Spleen (tissue), 11 donors: Measurements from ENCODE around the gene DUSP16. TPM values are rescaled to one million over a fixed set of nuclear protein-coding genes. Genes with fewer than 3 reads are reported as not detected.

ENCODE experiments used
- DNase-seq: peaks from one replicate; pipeline ENCODE4 v3.0.0-alpha.2; 2020
- H3K27ac ChIP-seq, 8 donors: fragments of 200-600 bp; sonication (generic) in 7 of 8; 1 replicate in 4 of 8; 2 replicates in 4 of 8; pipeline versions ENCODE4 v1.5.0 to v1.8.0; 2016 to 2021; ENCODE audit warnings: inconsistent platforms in 4 of 8, mild to moderate bottlenecking in 4 of 8, moderate library complexity in 1 of 8
- H3K27me3 ChIP-seq, 7 donors: fragments of 200-600 bp; sonication (generic) in 6 of 7; replicated peaks in 1 of 7; 1 replicate in 4 of 7; 2 replicates in 3 of 7; pipeline versions ENCODE4 v1.5.0 to v1.8.0; 2016 to 2021; ENCODE audit warnings: inconsistent platforms in 3 of 7, mild to moderate bottlenecking in 1 of 7
- H3K36me3 ChIP-seq, 6 donors: fragments of 200-600 bp; sonication (generic) in 5 of 6; 1 replicate in 4 of 6; 2 replicates in 2 of 6; pipeline versions ENCODE4 v1.5.0 to v1.8.0; 2016 to 2021; ENCODE audit warnings: inconsistent platforms in 2 of 6
- H3K4me1 ChIP-seq, 6 donors: fragments of 200-600 bp; sonication (generic) in 5 of 6; 1 replicate in 3 of 6; 2 replicates in 3 of 6; pipeline versions ENCODE4 v1.5.0 to v1.8.0; 2016 to 2021; ENCODE audit warnings: inconsistent platforms in 3 of 6
- H3K4me3 ChIP-seq, 8 donors: fragments of 200-600 bp; sonication (generic) in 7 of 8; 1 replicate in 4 of 8; 2 replicates in 4 of 8; pipeline versions ENCODE4 v1.5.0 to v1.8.0; 2016 to 2021; ENCODE audit warnings: inconsistent platforms in 4 of 8, mild to moderate bottlenecking in 4 of 8, moderate library complexity in 2 of 8
- H3K9me3 ChIP-seq, 8 donors: fragments of 200-600 bp; sonication (generic) in 7 of 8; 1 replicate in 4 of 8; 2 replicates in 4 of 8; pipeline versions ENCODE4 v1.5.0 to v1.8.0; 2016 to 2021; ENCODE audit warnings: inconsistent platforms in 4 of 8
- POLR2A ChIP-seq, 3 donors: fragments of 450-650 bp; IDR thresholded peaks; one replicate each; pipeline ENCODE4 v1.5.1; 2017; ENCODE audit warnings: antibody characterized with exemption in 3 of 3, mild to moderate bottlenecking in 1 of 3
- POLR2AphosphoS5 ChIP-seq, 3 donors: sonication (generic); formaldehyde crosslinking; IDR thresholded peaks; one replicate each; pipeline ENCODE4 v1.5.1; 2017; ENCODE audit warnings: antibody characterized with exemption in 3 of 3
- WGBS, 5 donors: extraction: QIAGEN DNeasy Blood & Tissue Kit in 3 of 5; methylation state at CpG; one replicate each; pipeline versions ENCODE4 v1.1.5 to v1.1.7; 2013 to 2018; 5-methylcytosine and 5-hydroxymethylcytosine counted together
- intact Hi-C: fragments of 100-400 bp; cut with DNase I; formaldehyde crosslinking; loops from one replicate; pipeline ENCODE4 v1.15.0; 2023; ENCODE audit warnings: low total_unique reads
- polyA plus RNA-seq, 3 donors: library from polyadenylated mRNA; stranded (reverse); fragments of 200-250 nt; gene quantifications; one replicate each; pipeline ENCODE4 v1.2.1, GENCODE V29; 2013
- total RNA-seq, 7 donors: library from RNA; depleted of rRNA in 3 of 7; stranded (reverse); fragments of >200 nt in 3 of 7; fragmentation: NEBNext Ultra II Directional in 4 of 7; extraction: Animal tissue kit (Norgen Biotek cat#: 25700) in 4 of 7; gene quantifications; one replicate each; pipeline versions ENCODE4 v1.1.0 to v1.2.1, GENCODE V29; 2016 to 2021
- TF ChIP-seq, protein P1 (sequence below), 11 experiments: fragments of 200-600 bp in 7 of 11; fragments of 450-650 bp in 4 of 11; sonication (generic) in 4 of 11; IDR thresholded peaks in 8 of 11; conservative IDR thresholded peaks in 3 of 11; 1 replicate in 7 of 11; 2 replicates in 4 of 11; pipeline versions ENCODE4 v1.4.0 to v1.8.0; 2016 to 2021; ENCODE audit warnings: antibody characterized with exemption in 11 of 11, inconsistent platforms in 4 of 11, mild to moderate bottlenecking in 1 of 11
- donor health status: healthy with polysubstance abuse.
- donor health status: DM: no; HTN: no; CAD: no; lungs with moderate emphysema.
- donor health status: DM: no; HTN: no; CAD: no.
- donor health status: Bipolar disorder and iron deficiency.
- donor health status: healthy.
- donor health status: DM: no; HTN: no; CAD: no.
- donor health status: DM: yes; HTN: yes; CAD: no.

The DUSP16 gene
- total and polyA plus RNA-seq, 10 donors, result 2.2 to 43.7 (median 20.8) TPM

DNA sequence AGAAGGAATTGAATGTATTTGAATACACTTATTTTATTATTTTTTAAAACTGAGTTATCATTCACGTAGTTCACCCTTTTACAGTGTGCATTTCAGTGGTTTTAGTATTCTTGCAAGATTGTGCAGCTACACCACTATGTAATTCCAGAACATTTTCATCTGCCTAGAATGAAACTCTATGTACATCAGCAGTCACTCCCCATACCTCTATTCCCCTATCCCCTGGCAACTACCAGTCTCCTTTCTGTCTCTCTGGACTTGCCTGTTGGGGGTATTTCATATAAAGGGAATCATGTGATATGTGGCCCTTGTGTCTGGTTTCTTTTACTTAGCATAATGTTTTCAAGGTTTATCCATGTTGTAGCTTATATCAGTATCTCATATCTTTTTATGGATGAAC is 109.0 kb downstream of the DUSP16 start:
- no peaks in the 10 kb centered on the region for H3K9me3 ChIP-seq
- no peak for DNase-seq
- 91 to 100% (median 95%) methylated on average over 1 of the region's 1 CpG for WGBS, 5 donors
- intact Hi-C loops, result no loop called here
- H3K4me3 ChIP-seq, result no peak overlapping the region
- no peaks in the 10 kb centered on the region for H3K36me3 ChIP-seq
- peaks cover 0 to 17% (median 1%) of the 10 kb centered on the region in 6 donors for H3K4me1 ChIP-seq
- TF ChIP-seq, protein P1, sequence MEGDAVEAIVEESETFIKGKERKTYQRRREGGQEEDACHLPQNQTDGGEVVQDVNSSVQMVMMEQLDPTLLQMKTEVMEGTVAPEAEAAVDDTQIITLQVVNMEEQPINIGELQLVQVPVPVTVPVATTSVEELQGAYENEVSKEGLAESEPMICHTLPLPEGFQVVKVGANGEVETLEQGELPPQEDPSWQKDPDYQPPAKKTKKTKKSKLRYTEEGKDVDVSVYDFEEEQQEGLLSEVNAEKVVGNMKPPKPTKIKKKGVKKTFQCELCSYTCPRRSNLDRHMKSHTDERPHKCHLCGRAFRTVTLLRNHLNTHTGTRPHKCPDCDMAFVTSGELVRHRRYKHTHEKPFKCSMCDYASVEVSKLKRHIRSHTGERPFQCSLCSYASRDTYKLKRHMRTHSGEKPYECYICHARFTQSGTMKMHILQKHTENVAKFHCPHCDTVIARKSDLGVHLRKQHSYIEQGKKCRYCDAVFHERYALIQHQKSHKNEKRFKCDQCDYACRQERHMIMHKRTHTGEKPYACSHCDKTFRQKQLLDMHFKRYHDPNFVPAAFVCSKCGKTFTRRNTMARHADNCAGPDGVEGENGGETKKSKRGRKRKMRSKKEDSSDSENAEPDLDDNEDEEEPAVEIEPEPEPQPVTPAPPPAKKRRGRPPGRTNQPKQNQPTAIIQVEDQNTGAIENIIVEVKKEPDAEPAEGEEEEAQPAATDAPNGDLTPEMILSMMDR (IDR thresholded peaks at IDR 0.05 in 8 of 11, conservative IDR thresholded peaks at IDR 0.05 in 3 of 11), result no peak
- H3K27ac ChIP-seq, result no peak overlapping the region
- H3K27me3 ChIP-seq, result no peaks in the 10 kb centered on the region

DNA sequence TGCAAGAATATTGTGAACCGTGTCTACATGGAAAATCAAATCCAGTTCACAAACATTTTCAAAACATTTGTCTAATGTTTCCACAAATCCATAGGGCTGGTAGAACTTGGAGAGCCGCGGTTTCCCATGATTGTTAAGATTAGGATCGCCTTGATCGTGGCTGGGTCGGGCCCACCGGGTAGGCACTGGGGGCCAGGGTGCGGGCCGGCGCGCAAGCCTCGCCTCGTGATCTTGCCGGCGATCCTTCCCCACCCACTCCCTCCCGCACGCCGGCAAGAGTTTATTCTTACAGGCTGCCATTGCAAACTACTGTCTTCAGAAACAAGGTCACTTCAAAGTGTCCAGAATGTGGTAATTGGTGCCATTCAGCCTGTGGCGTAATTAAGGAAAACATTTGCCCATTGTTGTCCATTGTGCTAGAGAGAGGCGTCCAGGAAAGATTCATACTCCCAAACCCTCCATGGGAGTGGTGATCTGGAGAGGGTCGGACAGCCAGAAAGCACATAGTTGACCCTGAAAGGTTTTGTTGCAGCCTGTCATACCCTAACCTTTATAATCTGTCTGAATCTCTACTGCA is 110.2 kb downstream of the DUSP16 start:
- no peak overlapping the region for H3K4me3 ChIP-seq
- intact Hi-C loops, result no loop called here
- H3K27me3 ChIP-seq, result no peaks in the 10 kb centered on the region
- TF ChIP-seq, protein P1 (IDR thresholded peaks at IDR 0.05 in 8 of 11, conservative IDR thresholded peaks at IDR 0.05 in 3 of 11), result no peak
- TF ChIP-seq POLR2AphosphoS5 (IDR thresholded peaks at IDR 0.05), result no peak
- no peak for TF ChIP-seq POLR2A (IDR thresholded peaks at IDR 0.05)
- H3K27ac ChIP-seq, result no peak overlapping the region
- DNase-seq, result no peak
- WGBS, 5 donors, result 93 to 99% (median 96%) methylated on average over 21 of the region's 21 CpGs
- H3K4me1 ChIP-seq, result peaks cover 0 to 26% (median 2%) of the 10 kb centered on the region in 6 donors
- H3K36me3 ChIP-seq, result no peaks in the 10 kb centered on the region
- no peaks in the 10 kb centered on the region for H3K9me3 ChIP-seq

- Histone ChIP-seq H3K27me3 (no peaks in the 10 kb centered on the region), H3K36me3 (no peaks in the 10 kb centered on the region), H3K27ac (no peak overlapping the region), H3K4me3 (no peak overlapping the region), H3K4me1 (peaks cover 0 to 38% (median 4%) of the 10 kb centered on the region in 6 donors), H3K9me3 (no peaks in the 10 kb centered on the region)
- 95 to 99% (median 96%) methylated on average over 4 of the region's 4 CpGs for WGBS, 5 donors
- intact Hi-C loops, result no loop called here
- DNase-seq, result no peak
- TF ChIP-seq, protein P1 (IDR thresholded peaks at IDR 0.05 in 8 of 11, conservative IDR thresholded peaks at IDR 0.05 in 3 of 11), result no peak
- TF ChIP-seq POLR2AphosphoS5 (IDR thresholded peaks at IDR 0.05) (no peak), POLR2A (IDR thresholded peaks at IDR 0.05) (no peak)
Observed at GRCh38 chr12:12451098-12451497, 111.6 kb downstream of the DUSP16 start.

DNA sequence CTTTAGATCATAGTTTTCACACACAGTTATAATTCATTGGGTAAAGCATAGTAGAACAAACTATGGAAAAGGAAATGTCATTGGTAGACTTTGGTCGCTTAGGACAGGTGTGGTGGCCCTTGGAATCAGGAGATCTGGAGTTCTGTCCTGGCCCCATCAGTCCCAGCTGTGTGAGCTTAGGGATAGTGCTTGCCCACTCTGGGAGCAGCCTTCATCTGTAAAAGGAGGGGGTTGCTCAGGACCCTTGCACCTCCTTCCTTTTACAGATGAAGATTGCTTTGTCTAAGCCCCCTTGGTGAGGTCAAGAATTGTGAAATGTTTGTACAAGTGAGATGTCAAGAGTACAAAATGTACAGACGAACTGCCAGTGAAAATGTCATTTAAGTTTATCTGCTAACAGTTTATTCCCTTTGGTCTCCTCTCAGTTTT is 112.6 kb downstream of the DUSP16 start:
- intact Hi-C loops, result no loop called here
- Histone ChIP-seq H3K27ac (peak overlapping the region in 2 of 8 donors; percentile 35 to 72), H3K4me3 (no peak overlapping the region), H3K27me3 (no peaks in the 10 kb centered on the region), H3K9me3 (no peaks in the 10 kb centered on the region), H3K4me1 (peaks cover 0 to 43% (median 4%) of the 10 kb centered on the region in 6 donors), H3K36me3 (no peaks in the 10 kb centered on the region)
- TF ChIP-seq POLR2A (IDR thresholded peaks at IDR 0.05) (no peak), POLR2AphosphoS5 (IDR thresholded peaks at IDR 0.05) (no peak)
- TF ChIP-seq, protein P1 (IDR thresholded peaks at IDR 0.05 in 8 of 11, conservative IDR thresholded peaks at IDR 0.05 in 3 of 11), result no peak
- 66 to 89% (median 78%) methylated on average over 2 of the region's 2 CpGs for WGBS, 5 donors
- DNase-seq, result no peak
